Liver (tissue), 9 donors: Measurements from ENCODE around the gene GIPR. TPM values are rescaled to one million over a fixed set of nuclear protein-coding genes. Genes with fewer than 3 reads are reported as not detected.

Experiments used
- DNase-seq: peaks from one replicate; pipeline ENCODE4 v3.0.0-alpha.2; 2017; ENCODE audit warnings: low spot score
- H3K27ac ChIP-seq, 2 donors: one replicate each; pipeline ENCODE4 v1.7.0; 2013; ENCODE audit warnings: inconsistent platforms in 2 of 2, low read length in 2 of 2, control low read depth in 1 of 2, low read depth in 1 of 2, mild to moderate bottlenecking in 1 of 2
- H3K27me3 ChIP-seq, 4 donors: one replicate each; pipeline versions ENCODE4 v1.6.1 to v1.7.0; 2013; ENCODE audit warnings: low read length in 3 of 4, inconsistent platforms in 1 of 4, mild to moderate bottlenecking in 1 of 4, moderate library complexity in 1 of 4; ENCODE audit not compliant: control insufficient read depth in 4 of 4, insufficient read depth in 4 of 4
- H3K36me3 ChIP-seq, 4 donors: one replicate each; pipeline versions ENCODE4 v1.6.1 to v1.7.0; 2013; ENCODE audit warnings: low read length in 3 of 4, mild to moderate bottlenecking in 3 of 4, low read depth in 1 of 4, moderate library complexity in 1 of 4; ENCODE audit not compliant: control insufficient read depth in 4 of 4, insufficient read depth in 3 of 4
- H3K4me1 ChIP-seq, 4 donors: one replicate each; pipeline versions ENCODE4 v1.6.1 to v1.7.0; 2013; ENCODE audit warnings: low read length in 3 of 4, mild to moderate bottlenecking in 3 of 4, moderate library complexity in 1 of 4; ENCODE audit not compliant: control insufficient read depth in 4 of 4, insufficient read depth in 4 of 4
- H3K4me3 ChIP-seq, 3 donors: one replicate each; pipeline versions ENCODE4 v1.6.1 to v1.7.0; 2013; ENCODE audit warnings: low read length in 3 of 3, control low read depth in 1 of 3, low read depth in 1 of 3, mild to moderate bottlenecking in 1 of 3
- H3K9ac ChIP-seq, 2 donors: one replicate each; pipeline ENCODE4 v1.7.0; 2013; ENCODE audit warnings: low read length in 2 of 2, mild to moderate bottlenecking in 2 of 2, moderate library complexity in 2 of 2, control low read depth in 1 of 2, low read depth in 1 of 2
- H3K9me3 ChIP-seq, 4 donors: one replicate each; pipeline versions ENCODE4 v1.6.1 to v1.7.0; 2013; ENCODE audit warnings: low read length in 3 of 4; ENCODE audit not compliant: control insufficient read depth in 4 of 4
- ATF3 ChIP-seq: IDR thresholded peaks from 2 replicates; pipeline ENCODE4 v1.6.1; 2016; ENCODE audit warnings: antibody characterized with exemption
- CTCF ChIP-seq: fragments of 150-350 bp; IDR thresholded peaks from 2 replicates; pipeline ENCODE4 v1.5.1; 2017; ENCODE audit warnings: improper control_type of control experiment, low read depth, low read length; ENCODE audit not compliant: missing input control
- FOXA2 ChIP-seq: IDR thresholded peaks from 2 replicates; pipeline ENCODE4 v1.6.1; 2016; ENCODE audit warnings: antibody characterized with exemption
- HNF4A ChIP-seq, 2 donors: conservative IDR thresholded peaks; 2 replicates each; pipeline ENCODE4 v1.6.1; 2016; ENCODE audit warnings: antibody characterized with exemption in 2 of 2, mild to moderate bottlenecking in 2 of 2
- JUND ChIP-seq, 2 donors: IDR thresholded peaks; 2 replicates each; pipeline ENCODE4 v1.6.1; 2016; ENCODE audit warnings: antibody characterized with exemption in 2 of 2
- RAD21 ChIP-seq, 2 donors: IDR thresholded peaks; 2 replicates each; pipeline ENCODE4 v1.6.1; 2016; ENCODE audit warnings: antibody characterized with exemption in 2 of 2, mild to moderate bottlenecking in 2 of 2
- RXRA ChIP-seq, 2 donors: IDR thresholded peaks; 2 replicates each; pipeline ENCODE4 v1.6.1; 2017 to 2018; ENCODE audit warnings: antibody characterized with exemption in 2 of 2, mild to moderate bottlenecking in 1 of 2
- SP1 ChIP-seq: IDR thresholded peaks from 2 replicates; pipeline ENCODE4 v1.6.1; 2018; ENCODE audit warnings: antibody characterized with exemption, mild to moderate bottlenecking
- YY1 ChIP-seq: IDR thresholded peaks from 2 replicates; pipeline ENCODE4 v1.6.1; 2016; ENCODE audit warnings: antibody characterized with exemption, mild to moderate bottlenecking
- ZBTB33 ChIP-seq: IDR thresholded peaks from 2 replicates; pipeline ENCODE4 v1.6.1; 2016; ENCODE audit warnings: antibody characterized with exemption
- WGBS: extraction: QIAGEN DNeasy Blood & Tissue Kit; methylation state at CpG from one replicate; pipeline ENCODE4 v1.1.7; 2013; 5-methylcytosine and 5-hydroxymethylcytosine counted together
- polyA plus RNA-seq, 2 donors: library from polyadenylated mRNA; stranded (reverse) in 1 of 2; unstranded in 1 of 2; fragments of 200-250 nt in 1 of 2; fragments of >200 nt in 1 of 2; fragmentation: Nextera tagmentation in 1 of 2; extraction: Ambion mirVana in 1 of 2; gene quantifications; one replicate each; pipeline versions ENCODE4 v1.2.1 to v1.2.3, GENCODE V29; 2013 to 2015
- total RNA-seq, 2 donors: library from RNA; depleted of rRNA; stranded (reverse); fragments of >200 nt; gene quantifications; one replicate each; pipeline ENCODE4 v1.2.3, GENCODE V29; 2014
- donor health status: healthy.
- donor health status: healthy.
- donor health status: healthy.
- donor health status: healthy.
- donor health status: healthy.

The GIPR gene
- total and polyA plus RNA-seq, 4 donors = 0.05 to 0.50 (median 0.07) TPM

- TF ChIP-seq ATF3 = peak; percentile 60
- no peak for TF ChIP-seq FOXA2
- peak; percentile 61 to 85 for TF ChIP-seq JUND (IDR thresholded peaks at IDR 0.05)
- peak; percentile 91 for TF ChIP-seq YY1
Measured at GRCh38 chr19:45692187-45693105, 24.4 kb downstream of the GIPR start, which contains the start of gene QPCTL (continued).

GRCh38 chr19:45693106-45693788 is 25.2 kb downstream of the GIPR start:
- DNase-seq = peak; percentile 83
- no peak for TF ChIP-seq RXRA (IDR thresholded peaks at IDR 0.05)
- TF ChIP-seq ZBTB33 = no peak
- peak; percentile 70 for TF ChIP-seq CTCF
- TF ChIP-seq SP1 = no peak
- TF ChIP-seq RAD21 (IDR thresholded peaks at IDR 0.05) = peak; percentile 66 to 76
- no peak for TF ChIP-seq YY1
- Histone ChIP-seq H3K36me3 (peaks cover 0 to 12% (median 5%) of the 10 kb centered on the region in 4 donors), H3K9me3 (no peaks in the 10 kb centered on the region), H3K4me3 (peak overlapping the region; percentile 77 to 92 (median 82)), H3K9ac (peak overlapping the region; percentile 53 to 78), H3K27ac (peak overlapping the region; percentile 87 to 96), H3K27me3 (no peaks in the 10 kb centered on the region), H3K4me1 (peaks cover 0 to 15% (median 7%) of the 10 kb centered on the region in 4 donors)
- 1% methylated on average over 22 of the region's 22 CpGs for WGBS

GRCh38 chr19:45701676-45702075 is 33.7 kb downstream of the GIPR start:
- no peak overlapping the region for H3K9ac ChIP-seq
- H3K4me1 ChIP-seq = no peaks in the 10 kb centered on the region
- no peak overlapping the region for H3K4me3 ChIP-seq
- WGBS = 84% methylated on average over 7 of the region's 7 CpGs
- no peaks in the 10 kb centered on the region for H3K27me3 ChIP-seq
- H3K9me3 ChIP-seq = no peaks in the 10 kb centered on the region
- no peak for DNase-seq
- TF ChIP-seq FOXA2 = no peak
- TF ChIP-seq HNF4A (conservative IDR thresholded peaks at IDR 0.05) = no peak
- no peak for TF ChIP-seq RXRA (IDR thresholded peaks at IDR 0.05)
- TF ChIP-seq RAD21 (IDR thresholded peaks at IDR 0.05) = no peak
- no peak for TF ChIP-seq SP1
- peaks cover 0 to 20% (median 11%) of the 10 kb centered on the region in 4 donors for H3K36me3 ChIP-seq
- H3K27ac ChIP-seq = no peak overlapping the region
